OCI-LY1 (cell line): ENCODE measurements around the gene SLC18B1.

Source experiments
- H2AFZ ChIP-seq: fragments of 200-600 bp; sonication (generic), shearing (Covaris generic); 2 replicates; pipeline ENCODE4 v1.6.0; 2014; ENCODE audit warnings: antibody characterized with exemption, mild to moderate bottlenecking, low read length
- H3F3A ChIP-seq: fragments of 200-600 bp; sonication (generic), shearing (Covaris generic); 2 replicates; pipeline ENCODE4 v1.6.0; 2014; ENCODE audit warnings: mild to moderate bottlenecking, antibody characterized with exemption, low read length, moderate library complexity; ENCODE audit not compliant: insufficient read depth
- H3K27ac ChIP-seq: fragments of 200-600 bp; sonication (generic); 2 replicates; pipeline ENCODE4 v1.5.1; 2014; ENCODE audit warnings: low read length, mixed run types, mild to moderate bottlenecking, low read depth; ENCODE audit not compliant: poor library complexity, severe bottlenecking
- H3K27me3 ChIP-seq: fragments of 200-600 bp; sonication (generic); 2 replicates; pipeline ENCODE4 v1.6.0; 2014; ENCODE audit warnings: antibody characterized with exemption, mild to moderate bottlenecking, low read length, moderate library complexity; ENCODE audit not compliant: insufficient read depth
- H3K36me3 ChIP-seq: fragments of 200-600 bp; sonication (generic); 2 replicates; pipeline ENCODE4 v1.6.1; 2014; ENCODE audit warnings: mild to moderate bottlenecking, antibody characterized with exemption, low read length, moderate library complexity, mixed read lengths; ENCODE audit not compliant: insufficient read depth
- H3K4me1 ChIP-seq: fragments of 200-600 bp; sonication (generic); 2 replicates; pipeline ENCODE4 v1.5.1; 2014; ENCODE audit warnings: mild to moderate bottlenecking, low read length, moderate library complexity; ENCODE audit not compliant: insufficient read depth, severe bottlenecking
- H3K4me2 ChIP-seq: fragments of 200-600 bp; sonication (generic), shearing (Covaris generic); 2 replicates; pipeline ENCODE4 v1.6.1; 2014; ENCODE audit warnings: low read length
- H3K4me3 ChIP-seq: fragments of 200-600 bp; sonication (generic); 2 replicates; pipeline ENCODE4 v1.5.1; 2014; ENCODE audit warnings: low read length, low read depth, mild to moderate bottlenecking, mixed read lengths; ENCODE audit not compliant: poor library complexity, severe bottlenecking
- H3K79me2 ChIP-seq: fragments of 200-600 bp; shearing (Covaris generic); 2 replicates; pipeline ENCODE4 v1.6.1; 2016; ENCODE audit warnings: mixed run types, low read length, mixed read lengths; ENCODE audit not compliant: insufficient read depth
- H3K9ac ChIP-seq: fragments of 200-600 bp; sonication (generic), shearing (Covaris generic); 2 replicates; pipeline ENCODE4 v1.6.1; 2014; ENCODE audit warnings: mild to moderate bottlenecking, low read length, mixed read lengths
- H3K9me2 ChIP-seq: fragments of 200-600 bp; sonication (generic), shearing (Covaris generic); 2 replicates; pipeline ENCODE4 v1.6.1; 2014; ENCODE audit warnings: low read depth, mild to moderate bottlenecking, low read length, mixed read lengths
- H3K9me3 ChIP-seq: fragments of 200-600 bp; shearing (Covaris generic); 2 replicates; pipeline ENCODE4 v1.6.1; 2014; ENCODE audit warnings: low read length, mixed read lengths
- H4K20me1 ChIP-seq: fragments of 200-600 bp; sonication (generic), shearing (Covaris generic); 2 replicates; pipeline ENCODE4 v1.6.0; 2016; ENCODE audit warnings: mild to moderate bottlenecking, low read length; ENCODE audit not compliant: insufficient read depth
- EZH2 ChIP-seq: fragments of 200-600 bp; sonication (generic), shearing (Covaris generic); IDR thresholded peaks from 2 replicates; pipeline ENCODE4 v1.8.0; 2017; ENCODE audit warnings: borderline replicate concordance, mixed run types, mild to moderate bottlenecking, antibody characterized with exemption, low read length, moderate library complexity, mixed read lengths
- TF ChIP-seq, protein P1 (sequence below): fragments of 200-600 bp; sonication (generic), shearing (Covaris generic); IDR thresholded peaks from 2 replicates; pipeline ENCODE4 v1.5.1; 2017; ENCODE audit warnings: mild to moderate bottlenecking, antibody characterized with exemption, low read length, moderate library complexity, mixed read lengths

Gene SLC18B1

DNA sequence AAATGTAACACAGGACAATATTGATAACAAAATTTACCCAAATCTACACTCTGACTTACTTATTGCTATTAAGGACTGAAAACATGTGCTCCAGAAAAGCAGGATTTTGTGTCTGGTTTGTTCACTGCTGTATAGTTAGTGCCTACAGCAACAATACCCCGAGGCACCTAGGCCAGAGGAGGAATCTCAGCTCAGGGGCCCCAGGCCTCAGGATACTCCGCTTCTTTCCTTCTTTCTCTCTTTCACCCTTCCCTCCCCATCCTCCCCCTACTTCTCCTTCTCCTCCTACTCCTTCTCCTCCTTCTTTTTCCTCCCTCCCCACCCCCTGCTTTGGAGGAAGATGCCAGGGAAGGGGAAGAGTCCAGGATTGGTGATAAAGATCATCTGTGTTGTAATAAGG lies 39.7 kb downstream of the SLC18B1 start:
- H3K4me2 ChIP-seq = peak overlapping the region; percentile 24; the same call in 1 of the 2 replicates

DNA sequence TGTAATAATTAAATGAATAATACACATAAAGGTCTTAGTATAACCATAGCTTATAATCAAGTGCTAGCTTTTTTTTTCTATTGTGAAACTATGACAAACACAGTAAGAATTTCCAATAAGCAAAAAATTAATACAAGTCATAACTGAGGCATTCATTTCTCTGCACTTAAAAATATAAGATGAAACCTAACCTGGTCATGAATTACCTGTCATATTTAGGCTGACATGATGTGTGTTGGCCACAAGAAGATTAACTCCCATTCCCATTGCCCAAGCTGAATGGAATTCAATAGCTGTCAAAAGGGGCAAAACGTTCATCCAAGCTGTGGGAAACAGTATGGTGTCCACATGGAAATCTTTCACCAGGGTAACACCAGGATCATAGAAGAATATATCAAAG lies 46.2 kb downstream of the SLC18B1 start:
- Histone ChIP-seq H3K4me3 (no peak overlapping the region), H2AFZ (no peak overlapping the region), H3K9ac (no peak overlapping the region), H3K36me3 (peaks cover 48% of the 10 kb centered on the region), H3K79me2 (no peaks in the 10 kb centered on the region), H3F3A (no peaks in the 10 kb centered on the region), H3K27ac (no peak overlapping the region), H3K9me3 (no peaks in the 10 kb centered on the region), H3K9me2 (no peaks in the 10 kb centered on the region), H3K27me3 (no peaks in the 10 kb centered on the region), H4K20me1 (no peaks in the 10 kb centered on the region), H3K4me1 (peaks cover 19% of the 10 kb centered on the region), H3K4me2 (no peak overlapping the region)
- TF ChIP-seq EZH2 = no peak
- TF ChIP-seq, protein P1, sequence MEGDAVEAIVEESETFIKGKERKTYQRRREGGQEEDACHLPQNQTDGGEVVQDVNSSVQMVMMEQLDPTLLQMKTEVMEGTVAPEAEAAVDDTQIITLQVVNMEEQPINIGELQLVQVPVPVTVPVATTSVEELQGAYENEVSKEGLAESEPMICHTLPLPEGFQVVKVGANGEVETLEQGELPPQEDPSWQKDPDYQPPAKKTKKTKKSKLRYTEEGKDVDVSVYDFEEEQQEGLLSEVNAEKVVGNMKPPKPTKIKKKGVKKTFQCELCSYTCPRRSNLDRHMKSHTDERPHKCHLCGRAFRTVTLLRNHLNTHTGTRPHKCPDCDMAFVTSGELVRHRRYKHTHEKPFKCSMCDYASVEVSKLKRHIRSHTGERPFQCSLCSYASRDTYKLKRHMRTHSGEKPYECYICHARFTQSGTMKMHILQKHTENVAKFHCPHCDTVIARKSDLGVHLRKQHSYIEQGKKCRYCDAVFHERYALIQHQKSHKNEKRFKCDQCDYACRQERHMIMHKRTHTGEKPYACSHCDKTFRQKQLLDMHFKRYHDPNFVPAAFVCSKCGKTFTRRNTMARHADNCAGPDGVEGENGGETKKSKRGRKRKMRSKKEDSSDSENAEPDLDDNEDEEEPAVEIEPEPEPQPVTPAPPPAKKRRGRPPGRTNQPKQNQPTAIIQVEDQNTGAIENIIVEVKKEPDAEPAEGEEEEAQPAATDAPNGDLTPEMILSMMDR = no peak

More for the DNA sequence above, 39.7 kb downstream of the SLC18B1 start:
- no peak overlapping the region for H3K4me3 ChIP-seq
- no peaks in the 10 kb centered on the region for H4K20me1 ChIP-seq
- no peaks in the 10 kb centered on the region for H3K9me3 ChIP-seq
- peaks cover 4% of the 10 kb centered on the region; the same call in 1 of the 2 replicates for H3K36me3 ChIP-seq
- H3K27me3 ChIP-seq = no peaks in the 10 kb centered on the region
- peaks cover 3% of the 10 kb centered on the region; the same call in 1 of the 2 replicates for H3F3A ChIP-seq
- H2AFZ ChIP-seq = no peak overlapping the region
- peak overlapping the region; percentile 84 for H3K27ac ChIP-seq
- H3K9me2 ChIP-seq = no peaks in the 10 kb centered on the region
- peaks cover 80% of the 10 kb centered on the region for H3K4me1 ChIP-seq
- no peak for TF ChIP-seq EZH2
- TF ChIP-seq, protein P1 = no peak
- H3K9ac ChIP-seq = no peak overlapping the region; the same call in 1 of the 2 replicates
- H3K79me2 ChIP-seq = peaks cover 18% of the 10 kb centered on the region

DNA sequence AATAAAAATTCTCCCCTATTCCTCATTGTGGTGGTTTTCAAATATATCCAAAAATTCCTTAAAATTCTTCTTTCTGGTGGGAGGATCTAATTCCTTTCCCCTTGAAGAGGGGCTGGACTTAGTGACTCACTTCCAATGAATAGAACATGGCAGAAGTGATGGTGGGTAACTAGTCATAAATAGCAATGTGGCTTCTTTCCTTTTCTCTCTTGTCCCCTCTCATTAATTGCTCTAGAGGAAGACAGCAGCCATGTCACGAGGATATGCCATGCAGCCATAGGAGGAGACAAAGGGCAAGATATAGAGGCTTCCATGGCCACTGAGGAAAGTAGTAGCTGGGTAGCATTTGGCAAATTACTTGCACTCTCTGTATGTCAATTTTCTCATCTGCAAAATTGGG lies 46.6 kb downstream of the SLC18B1 start:
- H4K20me1 ChIP-seq = no peaks in the 10 kb centered on the region
- peaks cover 15% of the 10 kb centered on the region for H3K4me1 ChIP-seq
- no peak overlapping the region for H3K9ac ChIP-seq
- no peaks in the 10 kb centered on the region for H3K27me3 ChIP-seq
- no peak overlapping the region for H3K4me3 ChIP-seq
- H3K9me2 ChIP-seq = no peaks in the 10 kb centered on the region
- H3K79me2 ChIP-seq = no peaks in the 10 kb centered on the region
- no peaks in the 10 kb centered on the region for H3K9me3 ChIP-seq
- no peaks in the 10 kb centered on the region for H3F3A ChIP-seq
- no peak for TF ChIP-seq EZH2
- TF ChIP-seq, protein P1 = no peak
- no peak overlapping the region for H3K27ac ChIP-seq
- H3K4me2 ChIP-seq = no peak overlapping the region
- peaks cover 52% of the 10 kb centered on the region for H3K36me3 ChIP-seq
- H2AFZ ChIP-seq = no peak overlapping the region
